Middle frontal gyrus (tissue), 1 donor: Measurements from ENCODE around the gene FOXP1.

Experiments used
- DNase-seq: peaks from one replicate; pipeline ENCODE4 v3.0.0-alpha.2; 2015; ENCODE audit warnings: low spot score; ENCODE audit errors: extremely low spot score

Gene FOXP1

GRCh38 chr3:71310980-71311660 is 272.4 kb downstream of the FOXP1 start:
- no peak for DNase-seq

- DNase-seq, result no peak
These were observed 273.1 kb downstream of the FOXP1 start for GRCh38 chr3:71310359-71310979.

- no peak for DNase-seq
These were observed 273.6 kb downstream of the FOXP1 start for GRCh38 chr3:71309886-71310285.

- DNase-seq, result no peak
These were observed 274.2 kb downstream of the FOXP1 start for GRCh38 chr3:71309342-71309741.

GRCh38 chr3:71308836-71309235 is 274.7 kb downstream of the FOXP1 start:
- no peak for DNase-seq

- no peak for DNase-seq
These were observed 275.4 kb downstream of the FOXP1 start for GRCh38 chr3:71307991-71308697.

GRCh38 chr3:71305231-71306206 is 278.0 kb downstream of the FOXP1 start:
- no peak for DNase-seq

- no peak for DNase-seq
These were observed 278.8 kb downstream of the FOXP1 start for GRCh38 chr3:71304684-71305083.

- no peak for DNase-seq
These were observed 279.3 kb downstream of the FOXP1 start for GRCh38 chr3:71304247-71304646.

GRCh38 chr3:71303627-71304200 is 279.8 kb downstream of the FOXP1 start:
- DNase-seq, result no peak

- DNase-seq, result no peak
These were observed 280.9 kb downstream of the FOXP1 start for GRCh38 chr3:71302604-71303003.

GRCh38 chr3:71300951-71301393 is 282.6 kb downstream of the FOXP1 start:
- no peak for DNase-seq

- DNase-seq, result no peak
These were observed 284.4 kb downstream of the FOXP1 start for GRCh38 chr3:71299160-71299559.

- DNase-seq, result no peak
These were observed 288.6 kb downstream of the FOXP1 start for GRCh38 chr3:71294919-71295318.

- DNase-seq, result no peak
These were observed 293.2 kb downstream of the FOXP1 start for GRCh38 chr3:71290301-71290700.

GRCh38 chr3:71288269-71288930 is 295.1 kb downstream of the FOXP1 start:
- DNase-seq, result no peak

- no peak for DNase-seq
These were observed 298.4 kb downstream of the FOXP1 start for GRCh38 chr3:71285086-71285485.

GRCh38 chr3:71282976-71283375 is 300.6 kb downstream of the FOXP1 start:
- no peak for DNase-seq

GRCh38 chr3:71281280-71281679 is 302.2 kb downstream of the FOXP1 start:
- DNase-seq, result no peak

- DNase-seq, result no peak
These were observed 306.2 kb downstream of the FOXP1 start for GRCh38 chr3:71277341-71277740.
